ENCODE data around the gene CNTROB.

Gene CNTROB

DNA sequence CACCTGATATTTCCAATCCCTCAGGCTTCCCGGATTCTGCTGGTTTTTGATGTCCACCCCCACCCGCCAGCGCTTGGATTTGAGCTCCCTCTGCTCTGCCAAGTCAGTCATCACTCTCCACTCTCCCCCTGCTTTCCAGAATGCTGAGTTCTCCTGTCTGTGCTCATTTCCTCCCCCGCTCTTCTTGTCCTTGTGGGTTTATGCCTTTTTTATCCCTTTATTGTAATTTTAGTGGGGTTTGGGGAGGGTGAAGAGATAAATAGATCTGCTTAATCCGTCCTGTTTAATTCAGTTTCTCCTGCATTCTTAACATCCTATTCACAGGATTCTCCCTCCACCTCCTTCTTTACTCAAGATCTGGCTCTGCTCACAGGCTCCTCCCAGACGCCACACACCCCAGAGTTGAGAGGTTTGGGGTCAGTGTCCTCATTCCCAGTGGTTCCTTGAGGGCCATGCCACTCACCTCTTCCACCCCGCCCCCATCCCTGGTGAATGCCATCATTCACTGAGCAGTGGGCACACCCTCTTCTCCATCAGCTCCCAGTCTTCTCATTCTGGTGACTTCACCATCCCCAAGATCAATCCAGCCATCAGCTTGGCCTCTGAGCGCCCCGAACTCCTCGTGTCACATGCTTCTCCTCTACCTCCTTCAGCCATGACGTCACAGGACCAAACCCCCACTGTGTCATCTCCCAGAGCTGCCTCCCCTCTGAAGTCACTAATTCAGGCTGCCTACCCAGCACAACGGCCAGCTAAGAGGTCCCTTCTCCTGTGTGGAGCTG, 55.3 kb downstream of the CNTROB start:
- DNase-seq = no peak

DNA sequence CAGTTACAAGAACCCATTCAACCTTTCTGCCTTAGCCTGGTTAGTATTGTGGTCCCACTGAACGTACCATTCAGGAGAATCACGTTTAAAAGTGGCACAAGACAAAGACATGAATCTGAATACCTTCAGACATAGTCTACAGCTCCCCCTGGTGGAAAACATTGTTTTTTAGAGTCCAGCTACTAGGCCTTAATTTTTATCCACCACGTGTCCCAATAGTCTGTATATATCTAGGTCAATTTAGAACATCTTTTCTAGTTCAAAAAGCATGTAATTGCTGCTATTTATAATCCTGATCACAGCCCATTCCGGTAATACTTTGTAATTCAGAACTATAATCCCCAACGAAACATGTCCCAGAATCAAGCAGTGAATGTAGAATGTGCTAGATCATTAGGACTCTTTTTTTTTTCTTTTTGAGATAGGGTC, 56.8 kb downstream of the CNTROB start:
- peak; percentile 69 for DNase-seq

GRCh38 chr17:7989781-7990655, 58.0 kb downstream of the CNTROB start:
- DNase-seq = no peak

DNA sequence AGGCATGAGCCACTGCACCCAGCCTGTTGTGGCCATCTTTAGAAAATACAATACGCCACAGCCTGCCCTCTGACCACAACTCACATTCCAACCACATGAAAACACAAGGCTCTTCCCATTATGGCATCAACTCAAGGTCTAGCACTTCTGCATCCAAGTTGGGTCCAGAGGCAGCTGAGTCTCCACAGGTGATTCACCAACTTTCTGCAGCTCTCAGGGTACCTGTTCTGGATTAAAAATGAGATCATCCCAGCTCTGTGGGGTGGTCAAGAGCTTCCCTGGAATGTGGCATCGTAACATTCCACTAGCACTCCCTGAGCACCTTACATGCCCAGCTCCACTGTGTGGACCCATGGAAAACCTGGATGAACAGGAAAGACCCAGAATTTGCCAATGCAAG, 60.5 kb downstream of the CNTROB start:
- no peak for DNase-seq

DNA sequence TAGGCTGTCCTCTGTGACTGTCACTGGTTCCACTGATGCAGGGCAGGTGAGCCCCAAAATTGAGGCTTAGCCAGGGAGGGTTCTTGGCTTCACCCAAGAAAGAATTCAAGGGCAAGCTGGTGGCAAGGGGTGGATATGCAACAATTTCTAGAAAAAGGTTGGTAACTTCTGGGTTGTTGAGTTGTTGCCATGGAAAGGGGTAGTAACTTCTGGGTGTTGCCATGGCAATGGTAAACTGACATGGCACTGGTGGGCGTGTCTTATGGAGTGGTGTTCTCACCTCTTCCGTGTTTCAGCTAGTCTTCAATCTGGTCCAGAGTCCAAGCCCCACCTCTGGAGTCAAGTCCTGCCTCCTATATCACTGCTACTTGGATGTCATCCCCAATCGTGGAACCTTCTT, 60.9 kb downstream of the CNTROB start:
- no peak for DNase-seq

GRCh38 chr17:7993972-7994589, 62.1 kb downstream of the CNTROB start:
- DNase-seq = no peak

DNA sequence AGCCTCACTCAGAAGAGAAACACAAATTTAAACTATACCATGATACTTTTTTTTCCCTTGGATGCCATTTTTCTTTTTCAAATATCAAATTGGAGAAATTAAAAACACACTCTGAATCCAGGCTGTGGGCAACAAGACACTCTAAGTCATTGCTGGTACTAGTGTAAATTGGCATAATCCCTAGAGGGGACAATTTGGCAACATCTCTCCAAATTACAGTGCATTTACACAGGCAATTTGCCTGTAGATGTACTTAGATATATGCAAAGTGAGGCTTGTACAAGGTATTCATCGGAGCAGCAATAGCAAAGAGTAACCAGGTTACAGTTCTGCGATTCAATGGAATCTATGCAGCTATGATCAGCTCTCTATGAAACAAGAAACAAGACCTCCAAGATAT, 63.7 kb downstream of the CNTROB start:
- DNase-seq = no peak

- no peak for DNase-seq
Measured at GRCh38 chr17:7997186-7997585, 65.2 kb downstream of the CNTROB start.
